HEK293 (cell line): Measurements from ENCODE around the gene ARAP3.

Source experiments
- CTCF ChIA-PET: fragments of 350-600 bp; formaldehyde crosslinking; extraction: SDS; loops from one replicate; lab custom pipeline; 2021; ENCODE audit warnings: antibody characterized with exemption; lab: Yijun Ruan, JAX
- POLR2A ChIA-PET: fragments of 300-600 bp; formaldehyde crosslinking; extraction: SDS; loops from one replicate; lab custom pipeline; 2020; ENCODE audit warnings: antibody characterized with exemption, inconsistent platforms; lab: Yijun Ruan, JAX
- H3K27ac ChIP-seq: fragments of 200-500 bp; sonication (Bioruptor generic); 2 replicates; pipeline ENCODE4 v1.5.1; 2014; ENCODE audit warnings: low read depth, low read length, control low read depth, inconsistent platforms; ENCODE audit errors: extremely low read depth
- H3K36me3 ChIP-seq, 2 experiments: fragments of 200-500 bp in 1 of 2; sonication (Bioruptor generic) in 1 of 2; 1 replicate in 1 of 2; 2 replicates in 1 of 2; pipeline ENCODE4 v1.5.1; 2014 to 2017; ENCODE audit warnings: inconsistent platforms in 2 of 2, low read length in 2 of 2; ENCODE audit not compliant: control insufficient read depth in 2 of 2, insufficient read depth in 1 of 2
- H3K4me1 ChIP-seq: fragments of 200-500 bp; sonication (Bioruptor generic); 2 replicates; pipeline ENCODE4 v1.5.1; 2014; ENCODE audit warnings: mild to moderate bottlenecking, low read length, inconsistent platforms; ENCODE audit not compliant: control insufficient read depth, insufficient read depth
- H3K4me3 ChIP-seq: 2 replicates; pipeline ENCODE4 v1.5.1; 2011; ENCODE audit warnings: low read depth, mild to moderate bottlenecking, control low read depth, low read length, moderate library complexity
- H3K9me3 ChIP-seq: fragments of 200-500 bp; sonication (Bioruptor generic); 2 replicates; pipeline ENCODE4 v1.5.1; 2014; ENCODE audit warnings: low read depth, low read length, inconsistent platforms; ENCODE audit not compliant: control insufficient read depth, insufficient read depth
- EGR2 ChIP-seq: fragments of 450-650 bp; formaldehyde crosslinking; IDR thresholded peaks from 2 replicates; pipeline ENCODE4 v1.5.1; 2016; ENCODE audit warnings: low read depth, missing biosample characterization, missing genetic modification characterization
- GLI2 ChIP-seq: fragments of 450-650 bp; formaldehyde crosslinking; IDR thresholded peaks from 2 replicates; pipeline ENCODE4; 2017; ENCODE audit warnings: missing biosample characterization, missing genetic modification characterization, low read depth, borderline replicate concordance
- GLIS1 ChIP-seq: fragments of 450-650 bp; formaldehyde crosslinking; IDR thresholded peaks from 2 replicates; pipeline ENCODE4 v1.5.1; 2016; ENCODE audit warnings: missing biosample characterization, missing genetic modification characterization
- GLIS2 ChIP-seq: fragments of 450-650 bp; formaldehyde crosslinking; IDR thresholded peaks from 2 replicates; pipeline ENCODE4 v1.5.1; 2016; ENCODE audit warnings: missing biosample characterization, missing genetic modification characterization
- HOXA7 ChIP-seq: sonication (generic); formaldehyde crosslinking; IDR thresholded peaks from 2 replicates; pipeline ENCODE4 v1.8.1; 2022; ENCODE audit warnings: missing genetic modification reagents, borderline replicate concordance
- HOXD13 ChIP-seq: sonication (generic); formaldehyde crosslinking; IDR thresholded peaks from 2 replicates; pipeline ENCODE4 v1.8.0; 2022; ENCODE audit warnings: missing genetic modification reagents, borderline replicate concordance
- KLF7 ChIP-seq: fragments of 450-650 bp; formaldehyde crosslinking; IDR thresholded peaks from 2 replicates; pipeline ENCODE4 v1.5.1; 2016; ENCODE audit warnings: missing biosample characterization, missing genetic modification characterization, borderline replicate concordance
- MZF1 ChIP-seq: fragments of 450-650 bp; formaldehyde crosslinking; IDR thresholded peaks from 2 replicates; pipeline ENCODE4 v1.5.1; 2017; ENCODE audit warnings: missing biosample characterization, missing genetic modification characterization, borderline replicate concordance
- OSR2 ChIP-seq: fragments of 450-650 bp; formaldehyde crosslinking; IDR thresholded peaks from 2 replicates; pipeline ENCODE4 v1.5.1; 2016; ENCODE audit warnings: missing biosample characterization, missing genetic modification characterization
- OVOL3 ChIP-seq: fragments of 450-650 bp; formaldehyde crosslinking; IDR thresholded peaks from 2 replicates; pipeline ENCODE4 v1.5.1; 2016; ENCODE audit warnings: missing biosample characterization, missing genetic modification characterization
- PRDM1 ChIP-seq: fragments of 450-650 bp; formaldehyde crosslinking; IDR thresholded peaks from 2 replicates; pipeline ENCODE4; 2016; ENCODE audit warnings: missing biosample characterization, missing genetic modification characterization
- SP7 ChIP-seq: fragments of 450-650 bp; formaldehyde crosslinking; IDR thresholded peaks from 2 replicates; pipeline ENCODE4 v1.5.1; 2016; ENCODE audit warnings: missing biosample characterization, missing genetic modification characterization
- TRIM28 ChIP-seq: IDR thresholded peaks from 2 replicates; pipeline ENCODE4 v1.6.1; 2011; ENCODE audit warnings: low read length, control low read depth, borderline replicate concordance
- WT1 ChIP-seq: fragments of 450-650 bp; formaldehyde crosslinking; IDR thresholded peaks from 2 replicates; pipeline ENCODE4 v1.5.1; 2016; ENCODE audit warnings: missing biosample characterization, missing genetic modification characterization
- ZBTB17 ChIP-seq: fragments of 450-650 bp; formaldehyde crosslinking; IDR thresholded peaks from 2 replicates; pipeline ENCODE4 v1.5.1; 2016; ENCODE audit warnings: missing biosample characterization, missing genetic modification characterization
- ZBTB21 ChIP-seq: fragments of 450-650 bp; formaldehyde crosslinking; IDR thresholded peaks from 2 replicates; pipeline ENCODE4 v1.5.1; 2017; ENCODE audit warnings: missing biosample characterization, missing genetic modification characterization
- ZFHX2 ChIP-seq: fragments of 450-650 bp; formaldehyde crosslinking; conservative IDR thresholded peaks from 2 replicates; pipeline ENCODE4 v1.5.1; 2016; ENCODE audit warnings: missing biosample characterization, missing genetic modification characterization
- ZNF133 ChIP-seq: fragments of 450-650 bp; formaldehyde crosslinking; IDR thresholded peaks from 2 replicates; pipeline ENCODE4 v1.5.1; 2016; ENCODE audit warnings: missing biosample characterization, missing genetic modification characterization
- ZNF184 ChIP-seq: fragments of 450-650 bp; IDR thresholded peaks from 2 replicates; pipeline ENCODE4 v1.5.1; 2018; ENCODE audit warnings: missing biosample characterization, mild to moderate bottlenecking, missing genetic modification characterization
- ZNF202 ChIP-seq: fragments of 450-650 bp; formaldehyde crosslinking; IDR thresholded peaks from 2 replicates; pipeline ENCODE4 v1.5.1; 2016; ENCODE audit warnings: missing biosample characterization, missing genetic modification characterization, borderline replicate concordance
- ZNF266 ChIP-seq: fragments of 450-650 bp; formaldehyde crosslinking; IDR thresholded peaks from 2 replicates; pipeline ENCODE4 v1.5.1; 2016; ENCODE audit warnings: missing biosample characterization, missing genetic modification characterization, low read depth
- ZNF394 ChIP-seq: fragments of 450-650 bp; formaldehyde crosslinking; IDR thresholded peaks from 2 replicates; pipeline ENCODE4 v1.5.1; 2016; ENCODE audit warnings: missing biosample characterization, missing genetic modification characterization, mild to moderate bottlenecking, moderate library complexity, borderline replicate concordance
- ZNF558 ChIP-seq: fragments of 450-650 bp; formaldehyde crosslinking; IDR thresholded peaks from 2 replicates; pipeline ENCODE4 v1.5.1; 2016; ENCODE audit warnings: missing biosample characterization, missing genetic modification characterization
- ZNF701 ChIP-seq: fragments of 450-650 bp; formaldehyde crosslinking; IDR thresholded peaks from 2 replicates; pipeline ENCODE4 v1.5.1; 2016; ENCODE audit warnings: missing biosample characterization, missing genetic modification characterization
- ZNF776 ChIP-seq: fragments of 450-650 bp; formaldehyde crosslinking; IDR thresholded peaks from 2 replicates; pipeline ENCODE4 v1.5.0; 2017; ENCODE audit warnings: missing biosample characterization, missing genetic modification characterization, borderline replicate concordance
- ZNF843 ChIP-seq: fragments of 450-650 bp; formaldehyde crosslinking; IDR thresholded peaks from 2 replicates; pipeline ENCODE4 v1.5.1; 2016; ENCODE audit warnings: missing biosample characterization, missing genetic modification characterization
- ZXDB ChIP-seq: fragments of 450-650 bp; formaldehyde crosslinking; IDR thresholded peaks from 2 replicates; pipeline ENCODE4 v1.5.1; 2016; ENCODE audit warnings: missing biosample characterization, missing genetic modification characterization
- TF ChIP-seq, protein P1 (sequence below): fragments of 450-650 bp; IDR thresholded peaks from 2 replicates; pipeline ENCODE4 v1.5.1; 2018; ENCODE audit warnings: missing biosample characterization, mild to moderate bottlenecking, missing genetic modification characterization
- TF ChIP-seq, protein P2 (sequence below): fragments of 450-650 bp; formaldehyde crosslinking; IDR thresholded peaks from 2 replicates; pipeline ENCODE4 v1.5.1; 2016; ENCODE audit warnings: missing biosample characterization, missing genetic modification characterization, low read depth
- TF ChIP-seq, protein P3 (sequence below): fragments of 450-650 bp; formaldehyde crosslinking; IDR thresholded peaks from 2 replicates; pipeline ENCODE4 v1.5.1; 2016; ENCODE audit warnings: missing biosample characterization, missing genetic modification characterization
- TF ChIP-seq, protein P4 (sequence below): fragments of 450-650 bp; formaldehyde crosslinking; IDR thresholded peaks from 2 replicates; pipeline ENCODE4 v1.5.1; 2016; ENCODE audit warnings: missing biosample characterization, missing genetic modification characterization

Gene ARAP3

DNA sequence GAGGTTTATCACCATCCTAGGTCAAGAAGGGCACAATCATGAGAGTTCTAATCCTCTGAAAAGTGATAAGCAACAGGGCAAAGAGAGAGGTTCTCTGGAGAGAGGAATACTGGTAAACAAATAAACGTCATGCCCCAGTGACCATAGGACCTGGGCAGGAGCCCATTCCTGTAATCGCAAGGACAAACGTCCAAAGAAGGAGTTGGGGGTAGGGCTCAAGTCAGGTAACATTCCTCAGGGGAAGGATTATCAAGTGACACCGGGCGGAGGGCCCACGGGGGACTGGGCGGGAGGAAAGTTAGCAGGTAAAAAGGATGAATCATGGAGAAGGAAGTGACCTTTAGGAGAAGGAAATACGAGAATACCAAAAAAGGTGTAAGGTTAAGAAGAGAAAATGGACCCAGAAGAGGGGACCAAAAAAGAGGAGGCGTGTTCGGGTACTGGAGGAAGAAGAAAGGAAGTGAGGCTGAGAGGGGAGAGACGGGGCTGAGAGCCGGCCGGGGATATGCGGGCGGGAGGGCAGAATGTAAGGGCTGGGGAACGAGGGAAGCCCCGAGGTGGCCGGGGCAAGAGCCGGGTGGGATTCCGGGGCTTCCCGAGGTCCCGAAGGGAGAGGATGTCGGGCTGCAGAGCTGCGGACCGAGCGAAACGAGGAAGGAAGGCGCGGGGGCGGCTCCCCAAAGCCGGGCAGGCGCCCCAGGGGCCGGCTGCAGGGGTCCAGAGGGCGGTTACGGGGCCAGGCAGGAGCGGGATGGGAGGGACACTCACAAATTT is 63.8 kb downstream of the ARAP3 start (continued):
- TF ChIP-seq ZNF701 (tag by site-specific recombination) (no peak), ZNF133 (no peak), GLIS2 (tag by site-specific recombination) (peak; percentile 87)
- TF ChIP-seq, all 188 proteins: peak for 46

DNA sequence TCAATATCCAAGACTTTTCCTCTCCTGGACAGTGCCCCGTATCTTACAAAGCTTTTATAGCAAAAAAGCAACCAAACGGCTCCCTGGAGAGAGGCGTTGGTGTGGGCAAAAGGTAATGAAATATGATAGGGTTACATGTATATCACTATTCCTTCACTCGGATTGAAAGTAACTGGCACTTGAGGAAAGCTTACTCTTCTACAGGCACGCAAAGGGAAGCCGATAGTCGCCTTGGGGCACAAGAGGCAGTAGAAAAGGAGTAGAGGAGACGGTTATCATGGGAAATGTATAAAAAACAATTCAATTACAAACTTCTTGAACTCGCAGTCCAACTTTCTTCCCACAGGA is 64.4 kb downstream of the ARAP3 start:
- ChIA-PET POLR2A (interaction anchor here (0.5 to 3.0 kb wide), 4 partner anchors 10 to 42 kb away, joined by 4 to 37 read pairs (median 17); partner anchors contain the start of genes HDAC3 and RELL2), CTCF (interaction anchor here (1.0 to 3.9 kb wide), 9 partner anchors 10 to 53 kb away, joined by 3 to 51 read pairs (median 5); partner anchors contain the start of genes HDAC3 and RELL2)
- Histone ChIP-seq H3K9me3 (no peaks in the 10 kb centered on the region), H3K4me1 (peaks cover 30% of the 10 kb centered on the region), H3K27ac (peak overlapping the region; percentile 78), H3K36me3 (peaks cover 23 to 36% of the 10 kb centered on the region in 2 experiments), H3K4me3 (peak overlapping the region; percentile 81)
- TF ChIP-seq ZNF394 (tag by site-specific recombination): peak; percentile 72
- TF ChIP-seq ZNF843 (tag by site-specific recombination): peak; percentile 88
- peak; percentile 68 for TF ChIP-seq ZXDB (tag by site-specific recombination)
- peak; percentile 81 for TF ChIP-seq ZBTB17 (tag by site-specific recombination)
- TF ChIP-seq ZNF776 (tag by site-specific recombination): no peak
- TF ChIP-seq, protein P1, sequence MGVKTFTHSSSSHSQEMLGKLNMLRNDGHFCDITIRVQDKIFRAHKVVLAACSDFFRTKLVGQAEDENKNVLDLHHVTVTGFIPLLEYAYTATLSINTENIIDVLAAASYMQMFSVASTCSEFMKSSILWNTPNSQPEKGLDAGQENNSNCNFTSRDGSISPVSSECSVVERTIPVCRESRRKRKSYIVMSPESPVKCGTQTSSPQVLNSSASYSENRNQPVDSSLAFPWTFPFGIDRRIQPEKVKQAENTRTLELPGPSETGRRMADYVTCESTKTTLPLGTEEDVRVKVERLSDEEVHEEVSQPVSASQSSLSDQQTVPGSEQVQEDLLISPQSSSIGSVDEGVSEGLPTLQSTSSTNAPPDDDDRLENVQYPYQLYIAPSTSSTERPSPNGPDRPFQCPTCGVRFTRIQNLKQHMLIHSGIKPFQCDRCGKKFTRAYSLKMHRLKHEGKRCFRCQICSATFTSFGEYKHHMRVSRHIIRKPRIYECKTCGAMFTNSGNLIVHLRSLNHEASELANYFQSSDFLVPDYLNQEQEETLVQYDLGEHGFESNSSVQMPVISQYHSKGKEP: 0 out of 2 replicates have a peak, but pooled peaks have one; percentile 10
- no peak for TF ChIP-seq ZNF202 (tag by site-specific recombination)
- TF ChIP-seq WT1 (tag by site-specific recombination): 0 out of 2 replicates have a peak, but pooled peaks have one; percentile 32
- TF ChIP-seq PRDM1 (tag by site-specific recombination): peak; percentile 90
- TF ChIP-seq, protein P2, sequence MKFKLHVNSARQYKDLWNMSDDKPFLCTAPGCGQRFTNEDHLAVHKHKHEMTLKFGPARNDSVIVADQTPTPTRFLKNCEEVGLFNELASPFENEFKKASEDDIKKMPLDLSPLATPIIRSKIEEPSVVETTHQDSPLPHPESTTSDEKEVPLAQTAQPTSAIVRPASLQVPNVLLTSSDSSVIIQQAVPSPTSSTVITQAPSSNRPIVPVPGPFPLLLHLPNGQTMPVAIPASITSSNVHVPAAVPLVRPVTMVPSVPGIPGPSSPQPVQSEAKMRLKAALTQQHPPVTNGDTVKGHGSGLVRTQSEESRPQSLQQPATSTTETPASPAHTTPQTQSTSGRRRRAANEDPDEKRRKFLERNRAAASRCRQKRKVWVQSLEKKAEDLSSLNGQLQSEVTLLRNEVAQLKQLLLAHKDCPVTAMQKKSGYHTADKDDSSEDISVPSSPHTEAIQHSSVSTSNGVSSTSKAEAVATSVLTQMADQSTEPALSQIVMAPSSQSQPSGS: no peak
- TF ChIP-seq OVOL3 (tag by site-specific recombination): peak; percentile 69; the same call in 1 of the 2 replicates
- peak; percentile 77 for TF ChIP-seq ZFHX2 (tag by site-specific recombination)
- 0 out of 2 replicates have a peak, but pooled peaks have one; percentile 24 for TF ChIP-seq ZNF558 (tag by site-specific recombination)
- peak; percentile 66 for TF ChIP-seq EGR2 (tag by site-specific recombination)
- TF ChIP-seq, protein P3, sequence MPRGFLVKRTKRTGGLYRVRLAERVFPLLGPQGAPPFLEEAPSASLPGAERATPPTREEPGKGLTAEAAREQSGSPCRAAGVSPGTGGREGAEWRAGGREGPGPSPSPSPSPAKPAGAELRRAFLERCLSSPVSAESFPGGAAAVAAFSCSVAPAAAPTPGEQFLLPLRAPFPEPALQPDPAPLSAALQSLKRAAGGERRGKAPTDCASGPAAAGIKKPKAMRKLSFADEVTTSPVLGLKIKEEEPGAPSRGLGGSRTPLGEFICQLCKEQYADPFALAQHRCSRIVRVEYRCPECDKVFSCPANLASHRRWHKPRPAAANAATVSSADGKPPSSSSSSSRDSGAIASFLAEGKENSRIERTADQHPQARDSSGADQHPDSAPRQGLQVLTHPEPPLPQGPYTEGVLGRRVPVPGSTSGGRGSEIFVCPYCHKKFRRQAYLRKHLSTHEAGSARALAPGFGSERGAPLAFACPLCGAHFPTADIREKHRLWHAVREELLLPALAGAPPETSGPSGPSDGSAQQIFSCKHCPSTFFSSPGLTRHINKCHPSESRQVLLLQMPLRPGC (tag by site-specific recombination): peak; percentile 75
- TF ChIP-seq HOXD13 (CRISPR knock-in tag): no peak
- peak; percentile 67; the same call in 1 of the 2 replicates for TF ChIP-seq OSR2 (tag by site-specific recombination)
- no peak for TF ChIP-seq HOXA7
- no peak for TF ChIP-seq ZNF266 (tag by site-specific recombination)
- TF ChIP-seq KLF7 (tag by site-specific recombination): no peak
- peak; percentile 32 for TF ChIP-seq GLIS1 (tag by site-specific recombination)
- 0 out of 2 replicates have a peak, but pooled peaks have one; percentile 9 for TF ChIP-seq ZNF184
- no peak for TF ChIP-seq ZBTB21 (tag by site-specific recombination)
- TF ChIP-seq GLI2 (tag by site-specific recombination): peak; percentile 47; the same call in 1 of the 2 replicates
- peak; percentile 86 for TF ChIP-seq SP7 (tag by site-specific recombination)
- TF ChIP-seq TRIM28: peak; percentile 65; the same call in 1 of the 2 replicates
- TF ChIP-seq, protein P4, sequence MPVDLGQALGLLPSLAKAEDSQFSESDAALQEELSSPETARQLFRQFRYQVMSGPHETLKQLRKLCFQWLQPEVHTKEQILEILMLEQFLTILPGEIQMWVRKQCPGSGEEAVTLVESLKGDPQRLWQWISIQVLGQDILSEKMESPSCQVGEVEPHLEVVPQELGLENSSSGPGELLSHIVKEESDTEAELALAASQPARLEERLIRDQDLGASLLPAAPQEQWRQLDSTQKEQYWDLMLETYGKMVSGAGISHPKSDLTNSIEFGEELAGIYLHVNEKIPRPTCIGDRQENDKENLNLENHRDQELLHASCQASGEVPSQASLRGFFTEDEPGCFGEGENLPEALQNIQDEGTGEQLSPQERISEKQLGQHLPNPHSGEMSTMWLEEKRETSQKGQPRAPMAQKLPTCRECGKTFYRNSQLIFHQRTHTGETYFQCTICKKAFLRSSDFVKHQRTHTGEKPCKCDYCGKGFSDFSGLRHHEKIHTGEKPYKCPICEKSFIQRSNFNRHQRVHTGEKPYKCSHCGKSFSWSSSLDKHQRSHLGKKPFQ (tag by site-specific recombination): peak; percentile 18
- peak; percentile 67; the same call in 1 of the 2 replicates for TF ChIP-seq MZF1 (tag by site-specific recombination)
